Loucy (cell line): ENCODE results near the gene IL1RAPL2.

Experiments
- H2AFZ ChIP-seq: fragments of 200-600 bp; sonication (generic); 2 replicates; pipeline ENCODE4 v1.6.0; 2016; ENCODE audit warnings: antibody characterized with exemption, mild to moderate bottlenecking, low read length, moderate library complexity
- H3F3A ChIP-seq: fragments of 200-600 bp; 2 replicates; pipeline ENCODE4 v1.6.0; 2016; ENCODE audit warnings: antibody characterized with exemption, low read depth, mild to moderate bottlenecking
- H3K27me3 ChIP-seq: fragments of 200-600 bp; sonication (generic); 2 replicates; pipeline ENCODE4 v1.6.1; 2014; ENCODE audit warnings: low read length, mild to moderate bottlenecking; ENCODE audit not compliant: insufficient read depth, poor library complexity, severe bottlenecking
- H3K36me3 ChIP-seq: fragments of 200-600 bp; sonication (generic); 2 replicates; pipeline ENCODE4 v1.6.1; 2016; ENCODE audit warnings: low read length; ENCODE audit not compliant: insufficient read depth
- H3K4me1 ChIP-seq: fragments of 200-600 bp; sonication (generic); 2 replicates; pipeline ENCODE4 v1.5.1; 2014; ENCODE audit warnings: low read length, mild to moderate bottlenecking; ENCODE audit not compliant: insufficient read depth, poor library complexity, severe bottlenecking
- H3K4me2 ChIP-seq: fragments of 200-600 bp; sonication (generic); 2 replicates; pipeline ENCODE4 v1.6.0; 2014; ENCODE audit warnings: antibody characterized with exemption, low read length, low read depth, mild to moderate bottlenecking; ENCODE audit not compliant: poor library complexity, severe bottlenecking
- H3K4me3 ChIP-seq: fragments of 200-600 bp; sonication (generic); 2 replicates; pipeline ENCODE4 v1.5.1; 2014; ENCODE audit warnings: low read length, mild to moderate bottlenecking, mixed read lengths; ENCODE audit not compliant: poor library complexity, severe bottlenecking
- H3K79me2 ChIP-seq: fragments of 200-600 bp; sonication (generic); 2 replicates; pipeline ENCODE4 v1.6.1; 2014; ENCODE audit warnings: low read length; ENCODE audit not compliant: insufficient read depth
- H3K9ac ChIP-seq: fragments of 200-600 bp; sonication (generic); 2 replicates; pipeline ENCODE4 v1.6.0; 2014; ENCODE audit warnings: mild to moderate bottlenecking, low read depth, low read length, moderate library complexity; ENCODE audit not compliant: poor library complexity, severe bottlenecking
- H3K9me2 ChIP-seq: fragments of 200-600 bp; sonication (generic); replicated peaks from 2 replicates; pipeline ENCODE4 v1.6.1; 2016; ENCODE audit warnings: low read depth, low read length, mixed read lengths
- H3K9me3 ChIP-seq: fragments of 200-600 bp; sonication (generic); 2 replicates; pipeline ENCODE4 v1.6.1; 2014; ENCODE audit warnings: mild to moderate bottlenecking, antibody characterized with exemption, low read length, low read depth; ENCODE audit not compliant: insufficient read depth
- H4K20me1 ChIP-seq: fragments of 200-600 bp; sonication (generic); 2 replicates; pipeline ENCODE4 v1.6.0; 2014; ENCODE audit warnings: antibody characterized with exemption, low read length, mild to moderate bottlenecking; ENCODE audit not compliant: insufficient read depth, poor library complexity, severe bottlenecking
- CTCF ChIP-seq: fragments of 200-600 bp; sonication (generic); conservative IDR thresholded peaks from 2 replicates; pipeline ENCODE4 v1.5.1; 2014; ENCODE audit warnings: mild to moderate bottlenecking, antibody characterized with exemption, low read length
- EZH2phosphoT487 ChIP-seq: fragments of 200-600 bp; IDR thresholded peaks from 2 replicates; pipeline ENCODE4 v1.6.1; 2018; ENCODE audit warnings: antibody characterized with exemption, mild to moderate bottlenecking, moderate library complexity, borderline replicate concordance

The IL1RAPL2 gene

DNA sequence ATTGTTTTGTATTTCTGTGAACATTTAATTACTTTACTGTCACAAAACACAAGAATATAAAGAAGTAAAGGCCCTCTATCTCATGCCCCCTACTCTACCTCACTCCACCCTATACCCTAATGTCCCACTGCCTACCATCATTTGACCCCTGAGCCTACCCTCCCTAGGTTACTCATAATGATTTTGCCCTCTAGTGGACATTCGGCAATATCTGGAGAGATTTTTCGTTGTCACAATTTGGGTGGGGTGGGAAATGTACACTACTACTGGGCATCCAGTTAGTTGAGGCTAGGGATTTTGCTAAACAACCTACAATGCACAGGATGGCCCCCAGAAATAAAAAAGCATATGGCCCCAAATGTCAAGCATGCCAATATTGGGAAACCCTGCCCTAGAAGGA is 644.3 kb downstream of the IL1RAPL2 start:
- Histone ChIP-seq H3K4me3 (no peak overlapping the region), H3K9me3 (no peaks in the 10 kb centered on the region), H3K9ac (no peak overlapping the region), H3K4me1 (no peaks in the 10 kb centered on the region), H4K20me1 (no peaks in the 10 kb centered on the region), H3K9me2 (no peaks in the 10 kb centered on the region), H3K27me3 (no peaks in the 10 kb centered on the region), H3F3A (no peaks in the 10 kb centered on the region), H3K4me2 (no peak overlapping the region), H3K79me2 (no peaks in the 10 kb centered on the region), H3K36me3 (no peaks in the 10 kb centered on the region), H2AFZ (no peak overlapping the region)
- no peak for TF ChIP-seq EZH2phosphoT487
- peak; percentile 30 for TF ChIP-seq CTCF

DNA sequence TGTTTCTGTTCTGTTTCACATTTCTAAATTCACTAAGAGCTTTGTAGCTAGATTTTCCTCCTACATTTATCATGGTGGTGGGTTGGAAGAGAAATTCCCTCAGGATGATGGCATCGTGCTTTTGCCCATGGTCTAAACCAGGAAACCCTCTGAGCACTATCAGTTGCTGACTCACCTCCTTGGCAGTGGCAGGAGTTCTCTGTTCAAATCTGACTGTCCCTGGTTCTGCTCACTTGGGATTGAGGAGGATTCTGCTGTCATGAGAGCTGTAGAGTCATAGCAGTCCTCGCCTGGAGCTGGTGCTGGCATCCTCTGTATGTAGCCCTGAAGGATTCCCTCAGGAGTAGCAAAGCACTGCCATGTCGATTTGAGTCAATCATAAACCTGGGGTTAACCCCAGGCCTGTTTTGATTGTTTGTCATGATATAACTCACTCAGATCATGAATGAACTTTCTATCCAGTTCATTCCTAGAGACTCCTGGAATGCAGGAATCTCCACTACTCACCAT is 645.1 kb downstream of the IL1RAPL2 start:
- no peak overlapping the region for H3K4me3 ChIP-seq
- H3K27me3 ChIP-seq: no peaks in the 10 kb centered on the region
- H3K9me2 ChIP-seq: no peaks in the 10 kb centered on the region
- H3K9ac ChIP-seq: no peak overlapping the region
- H3F3A ChIP-seq: no peaks in the 10 kb centered on the region
- H3K4me2 ChIP-seq: no peak overlapping the region
- H3K36me3 ChIP-seq: no peaks in the 10 kb centered on the region
- H3K9me3 ChIP-seq: no peaks in the 10 kb centered on the region
- H4K20me1 ChIP-seq: no peaks in the 10 kb centered on the region
- no peak overlapping the region for H2AFZ ChIP-seq
- H3K79me2 ChIP-seq: no peaks in the 10 kb centered on the region
- no peaks in the 10 kb centered on the region for H3K4me1 ChIP-seq
- TF ChIP-seq EZH2phosphoT487: no peak

- no peak overlapping the region for H3K4me2 ChIP-seq
- no peaks in the 10 kb centered on the region for H3K9me2 ChIP-seq
- no peak overlapping the region for H2AFZ ChIP-seq
- H3K4me3 ChIP-seq: no peak overlapping the region
- no peaks in the 10 kb centered on the region for H3K27me3 ChIP-seq
- no peaks in the 10 kb centered on the region for H3F3A ChIP-seq
- no peaks in the 10 kb centered on the region for H3K36me3 ChIP-seq
- TF ChIP-seq CTCF (no peak), EZH2phosphoT487 (no peak)
- no peaks in the 10 kb centered on the region for H4K20me1 ChIP-seq
- H3K9me3 ChIP-seq: no peaks in the 10 kb centered on the region
- no peaks in the 10 kb centered on the region for H3K79me2 ChIP-seq
- no peaks in the 10 kb centered on the region for H3K4me1 ChIP-seq
- H3K9ac ChIP-seq: no peak overlapping the region
Measured at GRCh38 chrX:105219454-105220401, 653.7 kb downstream of the IL1RAPL2 start.
